HG02763 (cell line): ENCODE results near the gene POLR3G.

Experiments used
- ATAC-seq: cut with Tn5 transposase; IDR thresholded peaks from one replicate; pipeline ENCODE4 v1.9.1; 2021; ENCODE audit warnings: mild to moderate bottlenecking, moderate library complexity; ENCODE audit not compliant: unreplicated experiment

Gene POLR3G

GRCh38 chr5:90495146-90495545, 20.5 kb downstream of the POLR3G start:
- no peak for ATAC-seq

GRCh38 chr5:90503596-90503995, 28.9 kb downstream of the POLR3G start:
- ATAC-seq, result no peak

- ATAC-seq, result no peak
These were observed 30.1 kb downstream of the POLR3G start for GRCh38 chr5:90504743-90505142.

GRCh38 chr5:90506221-90506620, 31.6 kb downstream of the POLR3G start:
- no peak for ATAC-seq

GRCh38 chr5:90510438-90510837, 35.8 kb downstream of the POLR3G start:
- no peak for ATAC-seq

GRCh38 chr5:90514520-90514919, 39.9 kb downstream of the POLR3G start:
- no peak for ATAC-seq

GRCh38 chr5:90518661-90519060, 44.0 kb downstream of the POLR3G start:
- ATAC-seq, result no peak

- no peak for ATAC-seq
These were observed 44.4 kb downstream of the POLR3G start for GRCh38 chr5:90519081-90519480.

- no peak for ATAC-seq
These were observed 54.0 kb downstream of the POLR3G start for GRCh38 chr5:90528601-90529193.

GRCh38 chr5:90529194-90529938, 54.7 kb downstream of the POLR3G start, which contains the start of gene LYSMD3:
Gene LYSMD3 (minus strand): TSS chr5:90529584. CDS start chr5:90525289, 4,295 bp downstream.
- ATAC-seq, result peak; percentile 94

- peak; percentile 48 for ATAC-seq
These were observed 55.4 kb downstream of the POLR3G start for GRCh38 chr5:90529939-90530677.

- ATAC-seq, result no peak
These were observed 56.2 kb downstream of the POLR3G start for GRCh38 chr5:90530736-90531487.

GRCh38 chr5:90533794-90534193, 59.1 kb downstream of the POLR3G start:
- ATAC-seq, result no peak

- no peak for ATAC-seq
These were observed 60.3 kb downstream of the POLR3G start for GRCh38 chr5:90534922-90535321.

- no peak for ATAC-seq
These were observed 68.3 kb downstream of the POLR3G start for GRCh38 chr5:90542827-90543519.

- ATAC-seq, result no peak
These were observed 70.8 kb downstream of the POLR3G start for GRCh38 chr5:90545511-90545910.

- ATAC-seq, result no peak
These were observed 71.7 kb downstream of the POLR3G start for GRCh38 chr5:90546216-90546837.

- ATAC-seq, result no peak
These were observed 72.4 kb downstream of the POLR3G start for GRCh38 chr5:90547072-90547536.

- no peak for ATAC-seq
These were observed 73.5 kb downstream of the POLR3G start for GRCh38 chr5:90548069-90548593.

GRCh38 chr5:90549223-90549622, 74.6 kb downstream of the POLR3G start:
- ATAC-seq, result no peak
